H1 (cell line): ENCODE data around the gene COMMD7.
"Not testable (repeated sequence)": the region's sequence is repeated elsewhere in the genome, so short reads cannot be mapped to it uniquely, and the experiment has no call there.

Experiments used
- CTCF ChIP-seq, 3 experiments: IDR thresholded peaks; 1 replicate in 2 of 3; 2 replicates in 1 of 3; pipeline versions ENCODE4 v1.5.1 to v1.6.1; 2011; ENCODE audit warnings: low read length in 3 of 3, mild to moderate bottlenecking in 3 of 3, inconsistent platforms in 2 of 3, low read depth in 1 of 3, moderate library complexity in 1 of 3; ENCODE audit not compliant: insufficient read depth in 1 of 3; ENCODE audit errors: control extremely low read depth in 1 of 3
- HDAC2 ChIP-seq, 2 experiments: fragments of 300-600 bp in 1 of 2; sonication (generic) in 1 of 2; IDR thresholded peaks; 2 replicates each; pipeline ENCODE4 v1.6.1; 2011 to 2012; ENCODE audit warnings: low read depth in 2 of 2, low read length in 2 of 2, mild to moderate bottlenecking in 2 of 2, moderate library complexity in 2 of 2, borderline replicate concordance in 1 of 2, inconsistent platforms in 1 of 2
- RFX5 ChIP-seq: IDR thresholded peaks from 2 replicates; pipeline ENCODE4 v1.6.1; 2011; ENCODE audit warnings: low read depth, low read length, improper control_type of control experiment, borderline replicate concordance
- SAP30 ChIP-seq: fragments of 300-600 bp; sonication (generic); IDR thresholded peaks from 2 replicates; pipeline ENCODE4 v1.7.1; 2012; ENCODE audit warnings: low read length, moderate library complexity, mild to moderate bottlenecking, inconsistent platforms; ENCODE audit not compliant: insufficient read depth, insufficient replicate concordance
- TCF12 ChIP-seq: IDR thresholded peaks from 2 replicates; pipeline ENCODE4 v1.6.1; 2011; ENCODE audit warnings: low read depth, mild to moderate bottlenecking, low read length
- USF2 ChIP-seq: IDR thresholded peaks from 2 replicates; pipeline ENCODE4 v1.6.1; 2011; ENCODE audit warnings: low read length, improper control_type of control experiment
- TF ChIP-seq, protein P1 (sequence below): IDR thresholded peaks from 2 replicates; pipeline ENCODE4 v1.6.1; 2011; ENCODE audit warnings: low read depth, mild to moderate bottlenecking, low read length; ENCODE audit not compliant: insufficient read depth

GRCh38 chr20:32728435-32728834 lies 14.8 kb downstream of the COMMD7 start:
- TF ChIP-seq HDAC2 (IDR thresholded peaks at IDR 0.05; ENCODE audit: borderline replicate concordance in 1 of 2, low read depth in 2 of 2, low read length in 2 of 2); TCF12; USF2; CTCF (IDR thresholded peaks at IDR 0.05; ENCODE audit: control extremely low read depth in 1 of 3, insufficient read depth in 1 of 3, low read depth in 1 of 3, low read length in 3 of 3); SAP30; RFX5: not testable (repeated sequence)
- TF ChIP-seq, protein P1, sequence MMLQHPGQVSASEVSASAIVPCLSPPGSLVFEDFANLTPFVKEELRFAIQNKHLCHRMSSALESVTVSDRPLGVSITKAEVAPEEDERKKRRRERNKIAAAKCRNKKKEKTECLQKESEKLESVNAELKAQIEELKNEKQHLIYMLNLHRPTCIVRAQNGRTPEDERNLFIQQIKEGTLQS = not testable (repeated sequence)
